GM21529 (cell line): ENCODE measurements around the gene LPCAT1.
"Not testable (repeated sequence)": the region's sequence is repeated elsewhere in the genome, so short reads cannot be mapped to it uniquely, and the experiment has no call there.

Source experiments
- ATAC-seq: cut with Tn5 transposase; IDR thresholded peaks from one replicate; pipeline ENCODE4 v1.9.1; 2021; ENCODE audit not compliant: unreplicated experiment

LPCAT1 gene

DNA sequence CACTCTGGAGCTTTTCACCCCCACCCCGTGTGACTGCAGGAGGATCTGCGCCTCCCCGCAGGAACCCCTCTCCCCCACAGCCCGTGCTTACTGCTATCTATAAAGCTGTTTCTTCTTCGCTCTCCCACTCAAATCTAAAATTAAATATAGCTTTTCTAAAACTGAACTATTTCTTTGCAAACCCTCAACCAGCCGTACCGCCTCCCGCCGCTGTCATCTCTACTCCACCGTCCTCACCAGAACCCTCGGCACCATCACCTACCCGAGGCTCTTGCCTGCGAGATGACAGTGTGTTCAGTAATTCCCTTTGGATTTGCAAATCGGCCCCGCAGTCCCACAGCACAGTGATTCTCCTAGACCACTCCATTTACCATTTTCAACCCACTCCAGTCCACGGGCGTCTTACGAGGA, 13.6 kb downstream of the LPCAT1 start:
- ATAC-seq = no peak

DNA sequence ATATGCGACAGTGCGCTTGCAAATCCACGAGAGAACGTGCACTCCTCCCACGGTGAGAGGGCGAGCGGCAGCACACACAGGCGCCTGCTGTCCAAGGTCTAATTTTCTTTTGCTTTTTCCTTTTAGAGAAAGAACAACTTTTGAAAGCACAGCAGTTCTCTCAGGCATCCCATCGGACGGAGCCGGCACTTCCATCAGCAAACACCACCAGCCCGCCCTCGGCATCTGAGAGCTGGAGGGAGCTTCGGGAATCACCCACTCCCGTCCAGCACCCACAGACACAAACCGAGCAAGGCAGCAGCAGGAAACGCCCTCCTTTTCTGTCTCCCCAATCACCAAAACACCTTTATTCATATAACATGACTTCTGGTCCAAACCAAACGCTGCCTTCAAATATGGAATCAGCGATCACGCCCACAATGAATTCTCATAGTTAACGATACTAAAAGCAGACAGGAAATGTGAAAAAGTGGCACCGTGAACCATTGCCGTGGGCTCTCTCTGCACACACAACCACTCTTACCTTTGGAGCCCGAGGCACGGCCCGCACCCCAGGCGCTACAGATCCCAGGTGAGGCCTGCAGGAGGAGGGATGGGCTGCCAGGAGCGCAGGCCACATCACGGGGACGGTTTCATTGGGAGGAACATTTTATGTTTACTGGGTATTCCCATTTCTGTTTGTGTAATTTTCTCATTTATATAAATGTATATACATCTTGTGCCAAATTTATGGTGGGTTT, 14.2 kb downstream of the LPCAT1 start:
- ATAC-seq = no peak

DNA sequence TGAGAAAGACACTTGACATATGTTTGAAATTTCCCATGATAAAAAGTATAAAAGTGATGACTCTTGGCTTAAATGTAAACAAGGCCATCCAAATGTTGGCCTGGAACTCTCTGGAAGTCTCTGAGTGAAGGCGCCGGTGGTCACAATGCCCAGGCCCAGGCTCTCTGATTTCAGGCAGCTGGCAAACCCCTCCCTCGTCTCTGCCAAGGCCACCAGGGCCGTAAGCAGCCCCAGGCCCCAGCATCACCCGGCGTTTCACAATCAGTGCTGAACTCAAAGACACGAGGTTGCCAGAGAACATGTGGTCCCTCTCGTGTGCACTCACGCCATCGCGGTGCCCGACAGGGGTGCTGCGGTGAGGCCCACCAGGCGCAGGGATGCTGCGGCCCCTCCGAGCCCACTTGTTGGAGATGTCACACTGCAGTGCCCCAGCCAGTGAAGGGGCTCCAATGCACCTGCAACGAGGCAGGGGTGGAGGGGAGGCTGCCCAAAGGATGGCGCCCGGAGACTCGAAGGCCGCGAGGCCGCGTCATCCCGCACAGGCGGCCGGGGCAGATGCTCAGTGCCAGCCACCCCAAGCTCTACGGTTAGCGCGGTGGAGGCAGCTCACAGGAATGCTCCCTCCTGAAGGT, 15.0 kb downstream of the LPCAT1 start:
- ATAC-seq = no peak

DNA sequence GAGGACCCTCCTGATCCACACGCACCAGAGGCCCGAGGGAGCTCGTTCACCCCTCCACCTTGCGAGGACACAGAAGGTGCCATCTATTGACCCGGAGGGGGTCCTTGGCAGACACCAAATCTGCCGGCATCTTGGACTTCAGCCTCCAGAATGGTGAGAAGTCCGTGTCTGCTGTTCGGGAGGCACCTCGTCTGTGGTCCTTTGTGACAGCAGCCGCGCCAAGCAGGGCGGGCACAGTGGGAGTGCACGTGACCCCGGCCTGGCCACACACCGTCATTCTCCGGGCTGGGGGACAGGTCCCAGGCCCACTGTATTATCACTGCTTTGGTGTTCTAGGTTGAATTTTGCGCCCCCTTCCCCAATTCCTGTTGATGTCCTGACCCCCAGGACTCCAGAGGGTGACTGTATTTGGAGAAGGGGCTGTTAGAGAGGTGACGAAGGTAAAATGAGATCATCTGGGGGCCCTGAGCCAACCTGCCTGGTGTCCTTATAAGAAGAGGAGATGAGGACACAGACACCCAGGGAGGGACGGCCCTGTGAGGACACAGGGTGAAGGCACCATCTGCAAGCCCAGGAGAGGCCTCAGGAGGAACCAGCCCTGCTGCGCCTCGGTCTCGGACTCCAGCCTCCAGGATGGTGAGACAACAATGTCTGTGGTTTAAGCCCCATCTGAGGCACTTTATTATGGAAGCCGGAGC, 15.7 kb downstream of the LPCAT1 start:
- ATAC-seq = no peak

DNA sequence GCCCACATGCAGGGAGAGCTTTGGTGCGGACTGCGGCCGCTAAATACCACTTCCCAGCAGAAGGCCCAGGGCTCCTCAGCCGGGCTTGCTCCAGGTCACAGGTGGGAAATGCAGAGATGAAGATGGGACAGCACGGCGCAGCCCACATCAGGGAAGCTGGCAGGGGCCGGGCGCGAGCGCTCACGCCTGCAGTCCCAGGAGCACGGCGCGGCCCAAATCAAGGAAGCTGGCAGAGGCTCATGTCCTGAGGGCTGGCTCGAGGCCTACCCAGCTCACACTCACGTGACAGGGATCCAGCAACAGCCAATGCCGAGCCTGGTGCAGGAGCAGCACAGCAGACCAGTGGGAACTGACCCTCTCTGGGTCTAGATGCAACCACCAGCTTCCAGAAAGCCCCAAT, 16.3 kb downstream of the LPCAT1 start:
- no peak for ATAC-seq

DNA sequence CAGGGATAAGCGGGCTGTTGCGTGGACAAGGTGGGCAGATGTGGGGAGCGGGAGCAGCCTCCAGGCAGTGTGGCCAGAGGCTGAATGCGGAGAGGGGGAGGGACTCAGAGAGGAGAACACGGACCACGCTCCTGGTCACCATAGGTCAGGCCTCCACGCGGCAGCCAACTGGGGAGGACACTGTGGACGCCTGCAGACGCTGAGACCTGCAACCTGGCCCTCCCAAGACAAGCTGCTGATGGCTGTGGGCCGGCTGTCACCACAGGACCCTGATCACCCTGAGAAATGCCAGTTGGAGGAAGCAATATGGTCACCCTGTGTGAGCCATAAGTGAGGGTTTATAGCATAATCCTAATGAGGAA, 16.8 kb downstream of the LPCAT1 start:
- ATAC-seq = no peak

DNA sequence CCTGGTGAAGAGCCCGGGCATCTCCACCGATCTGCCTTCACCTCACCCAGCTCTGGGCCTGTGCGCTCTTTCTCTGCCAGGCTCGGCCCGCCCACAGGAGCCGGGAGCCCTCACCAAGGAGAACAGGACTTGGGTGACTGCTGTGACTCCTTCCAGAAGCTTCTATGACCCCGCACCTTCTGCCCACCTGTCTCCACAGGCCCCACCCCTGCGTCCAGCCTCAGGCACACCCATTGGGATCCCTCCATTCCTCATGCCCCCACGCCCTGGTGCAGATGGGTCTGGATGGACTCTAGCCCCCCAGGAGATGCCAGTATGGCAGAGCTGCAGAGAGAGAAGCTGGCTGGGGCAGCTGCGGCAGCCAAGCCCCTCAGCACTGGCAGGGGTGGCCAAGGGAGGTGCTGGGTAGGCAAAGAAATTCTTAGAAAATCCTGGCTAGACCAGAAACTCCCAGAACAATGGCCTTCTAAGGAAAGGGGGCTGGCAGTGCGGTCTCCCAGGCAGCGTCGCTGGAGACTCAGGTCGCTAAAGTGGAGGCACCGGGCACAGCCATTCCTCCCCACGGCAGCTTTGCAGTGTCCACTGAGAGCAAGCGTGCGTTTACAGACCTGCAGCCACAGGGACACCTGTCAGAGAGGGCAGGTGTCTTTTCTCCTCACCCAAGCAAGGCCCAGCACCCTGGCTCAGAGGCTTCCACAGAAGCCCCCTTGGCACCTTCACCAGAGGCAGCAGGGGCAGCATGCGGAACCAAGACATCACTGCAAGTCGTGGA, 17.3 kb downstream of the LPCAT1 start:
- ATAC-seq = no peak

DNA sequence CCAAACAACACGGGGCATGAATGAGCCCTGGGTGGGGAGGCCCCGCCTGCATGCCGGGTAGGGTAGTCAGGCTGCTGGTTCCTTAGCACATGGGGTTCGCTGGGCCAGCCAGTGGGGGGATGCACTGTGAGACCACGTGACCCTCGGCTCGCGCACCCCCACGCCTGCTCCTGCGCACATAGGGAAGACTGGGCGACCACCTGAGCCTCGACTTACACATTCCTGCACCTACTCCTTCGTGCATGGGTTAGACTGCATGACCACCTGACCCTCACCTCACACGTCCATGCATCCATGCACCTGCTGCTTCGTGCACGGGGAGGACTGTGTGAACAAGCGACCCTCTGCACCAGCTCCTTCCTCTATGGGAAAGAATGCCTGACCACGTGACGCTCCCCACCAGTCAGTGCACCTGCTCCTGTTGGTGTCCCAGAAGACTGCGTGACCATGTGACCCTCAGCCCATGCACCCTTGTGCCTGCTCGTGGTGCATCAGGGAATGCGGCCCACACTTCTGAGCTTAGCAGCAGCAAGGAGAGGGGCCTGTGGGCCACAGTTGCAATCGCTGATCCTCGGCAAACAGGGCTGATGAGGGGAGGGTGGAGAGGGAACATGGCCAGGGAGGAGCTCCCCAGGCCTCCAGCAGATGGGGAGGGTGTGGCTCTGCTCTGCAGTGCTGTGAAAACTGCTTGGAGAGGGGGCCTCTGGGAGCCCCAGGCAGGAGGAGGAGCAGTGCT, 18.1 kb downstream of the LPCAT1 start:
- ATAC-seq = no peak

DNA sequence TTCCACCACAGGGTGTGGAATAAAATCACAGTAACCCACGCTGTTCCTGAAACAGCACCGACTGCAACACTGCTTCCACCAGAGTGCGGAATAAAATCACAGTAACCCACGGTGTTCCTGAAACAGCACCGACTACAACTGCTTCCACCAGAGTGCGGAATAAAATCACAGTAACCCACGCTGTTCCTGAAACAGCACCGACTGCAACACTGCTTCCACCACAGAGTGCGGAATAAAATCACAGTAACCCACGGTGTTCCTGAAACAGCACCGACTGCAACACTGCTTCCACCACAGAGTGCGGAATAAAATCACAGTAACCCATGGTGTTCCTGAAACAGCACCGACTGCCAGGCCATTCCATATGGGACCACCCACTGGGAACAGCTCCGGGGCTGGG, 18.7 kb downstream of the LPCAT1 start:
- ATAC-seq = not testable (repeated sequence)

DNA sequence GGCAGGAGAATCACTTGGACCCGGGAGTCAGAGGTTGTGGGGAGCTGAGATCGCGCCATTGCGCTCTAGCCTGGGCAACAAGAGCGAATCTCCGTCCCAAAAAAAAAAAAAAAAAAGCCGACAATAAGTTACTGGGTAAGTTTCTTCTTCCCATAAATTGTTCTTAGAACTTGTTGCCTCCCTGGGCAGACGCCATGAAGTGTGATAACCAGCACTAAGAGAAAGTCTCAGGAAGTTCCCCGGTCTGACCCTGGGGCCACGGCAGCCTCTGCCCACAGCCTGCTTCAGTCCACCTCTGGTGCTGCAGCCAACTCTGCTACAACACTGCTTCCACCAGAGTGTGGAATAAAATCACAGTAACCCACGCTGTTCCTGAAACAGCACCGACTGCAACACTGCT, 19.1 kb downstream of the LPCAT1 start:
- ATAC-seq = no peak

DNA sequence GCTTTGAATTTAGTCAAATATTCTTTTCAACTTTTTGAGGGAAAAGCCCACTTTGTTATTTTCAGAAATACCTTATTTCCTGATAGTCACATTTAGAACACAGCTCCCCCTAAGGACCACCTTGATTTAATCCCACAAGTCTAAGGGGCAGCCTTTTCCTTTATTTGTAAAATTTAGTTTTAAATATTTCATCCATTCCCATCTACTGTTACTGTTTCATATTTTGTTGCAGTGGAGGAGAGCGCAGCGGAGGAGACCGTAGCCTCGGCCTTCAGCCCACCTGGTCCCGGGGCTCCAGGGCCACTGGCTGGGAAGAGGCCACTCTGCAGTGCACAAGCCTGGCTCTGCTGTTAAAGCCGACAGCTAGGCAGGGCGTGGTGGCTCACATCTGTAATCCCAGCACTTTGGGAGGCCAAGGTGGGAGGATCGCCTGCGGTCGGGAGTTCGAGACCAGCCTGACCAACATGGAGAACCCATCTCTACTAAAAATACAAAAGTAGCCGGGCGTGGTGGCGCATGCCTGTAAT, 19.6 kb downstream of the LPCAT1 start:
- ATAC-seq = no peak

DNA sequence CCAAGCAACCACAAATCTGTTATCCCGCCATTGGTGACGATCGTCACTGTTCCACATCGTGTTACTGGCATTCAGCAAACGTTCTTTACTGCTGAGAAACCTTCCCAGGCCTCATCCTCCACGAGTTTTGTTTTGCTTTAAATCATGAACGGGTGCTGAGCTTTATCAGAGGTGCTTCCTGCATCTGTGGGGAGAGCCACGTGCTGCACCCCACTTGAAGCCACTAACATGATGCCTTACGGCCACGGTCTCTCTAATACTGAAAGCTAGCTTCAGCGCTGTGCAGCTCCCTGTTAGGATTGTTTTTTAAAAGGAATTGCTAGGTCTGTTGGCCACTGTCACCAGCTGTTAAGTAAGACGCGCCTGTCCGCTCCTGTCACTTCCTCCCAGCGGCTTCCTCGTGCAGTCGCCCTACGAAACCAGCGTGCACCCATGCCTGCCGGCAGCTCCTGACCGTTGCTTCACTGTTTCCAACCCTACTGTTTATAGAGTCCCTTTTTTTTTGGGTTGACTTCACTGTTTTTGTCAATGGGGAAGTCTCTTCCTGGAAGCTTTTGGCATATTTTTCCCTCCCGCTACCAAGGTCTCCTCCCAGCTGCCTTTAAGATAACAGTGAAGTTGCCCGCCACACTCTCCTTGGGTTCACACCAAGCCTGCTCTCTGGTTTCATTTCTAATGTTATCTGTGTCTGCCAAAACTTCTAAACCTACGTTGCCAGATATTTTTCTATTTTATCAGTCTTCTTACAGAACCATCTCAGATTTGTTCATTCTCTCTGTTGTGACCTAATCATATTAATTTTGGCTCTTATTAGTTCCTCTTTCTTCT, 20.3 kb downstream of the LPCAT1 start:
- peak; percentile 28 for ATAC-seq

DNA sequence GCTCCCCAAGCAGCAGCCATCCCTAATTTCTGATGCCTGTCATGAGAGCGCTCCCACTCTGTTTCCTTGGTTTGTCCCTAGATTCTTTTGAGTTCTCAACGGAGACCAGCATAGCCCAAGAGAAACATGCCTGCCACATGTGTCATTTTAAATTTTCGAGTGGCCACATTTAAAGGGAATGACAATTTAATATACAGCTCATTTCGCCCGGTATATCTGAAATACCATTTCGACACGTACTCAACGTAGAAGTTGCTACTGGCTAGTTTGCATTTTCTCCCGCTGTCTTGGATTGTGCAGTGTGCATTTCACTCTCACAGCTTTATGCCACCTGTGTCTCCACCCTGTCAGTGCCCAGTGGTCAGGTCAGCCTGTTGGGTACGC, 21.0 kb downstream of the LPCAT1 start:
- ATAC-seq = no peak

DNA sequence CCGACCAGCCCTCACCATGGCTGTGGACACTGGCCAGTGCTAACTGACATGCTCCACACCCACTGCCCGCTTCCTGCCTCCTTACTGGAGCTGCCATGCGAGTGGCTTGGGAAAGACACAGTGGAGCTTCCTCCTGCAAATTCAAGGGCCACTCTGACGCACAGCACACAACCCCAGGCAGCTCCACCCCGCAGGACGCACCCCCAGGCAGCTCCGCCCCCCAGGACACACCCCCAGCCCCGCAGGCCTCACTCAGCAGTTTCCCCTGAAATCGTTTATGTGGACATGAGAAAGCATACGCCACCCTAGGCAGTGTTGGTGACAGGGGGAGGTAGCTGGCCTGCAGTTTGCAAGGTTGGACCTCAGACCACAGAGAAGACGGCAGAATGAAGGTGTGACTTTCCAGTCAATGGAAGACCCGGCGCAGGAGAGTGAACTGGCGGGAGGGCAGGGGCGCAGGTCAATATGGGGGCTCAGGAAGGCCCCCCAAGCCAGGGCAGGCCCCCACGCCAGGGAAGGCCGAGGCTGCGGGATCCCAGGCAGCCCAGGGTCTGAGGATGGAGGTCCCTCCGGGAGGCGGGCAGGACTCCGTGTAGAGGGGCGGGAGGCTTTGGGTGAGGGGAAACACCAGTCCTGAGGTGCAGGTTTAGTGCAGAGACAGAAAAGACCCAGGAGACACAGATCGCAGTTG, 21.6 kb downstream of the LPCAT1 start:
- ATAC-seq = peak; percentile 11

DNA sequence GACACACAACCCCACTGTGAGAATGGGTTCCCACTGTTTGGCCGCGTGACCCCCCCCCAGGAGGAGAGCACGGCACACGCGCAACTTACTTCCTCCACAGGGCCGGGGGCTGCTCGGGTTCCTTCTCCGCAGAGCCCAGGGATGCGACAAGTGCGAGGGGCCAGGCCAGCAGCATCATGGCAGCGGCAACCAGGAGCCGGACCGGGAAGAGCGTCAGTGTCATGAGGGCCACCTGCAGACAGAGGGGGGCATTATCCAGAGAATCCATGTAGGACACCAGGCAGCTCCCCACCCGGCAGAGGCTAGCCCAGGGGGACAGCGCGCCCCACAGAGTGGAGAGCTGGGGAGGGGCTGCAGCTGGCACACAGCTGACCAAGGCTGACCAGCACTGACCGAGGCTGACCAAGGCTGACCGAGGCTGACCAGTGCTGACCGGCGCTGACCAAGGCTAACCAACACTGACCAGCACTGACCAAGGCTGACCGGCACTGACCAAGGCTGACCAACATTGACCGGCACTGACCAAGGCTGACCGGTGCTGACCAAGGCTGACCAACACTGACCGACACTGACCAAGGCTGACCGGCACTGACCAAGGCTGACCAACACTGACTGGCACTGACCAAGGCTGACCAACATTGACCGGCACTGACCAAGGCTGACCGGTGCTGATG, 22.3 kb downstream of the LPCAT1 start:
- no peak for ATAC-seq

DNA sequence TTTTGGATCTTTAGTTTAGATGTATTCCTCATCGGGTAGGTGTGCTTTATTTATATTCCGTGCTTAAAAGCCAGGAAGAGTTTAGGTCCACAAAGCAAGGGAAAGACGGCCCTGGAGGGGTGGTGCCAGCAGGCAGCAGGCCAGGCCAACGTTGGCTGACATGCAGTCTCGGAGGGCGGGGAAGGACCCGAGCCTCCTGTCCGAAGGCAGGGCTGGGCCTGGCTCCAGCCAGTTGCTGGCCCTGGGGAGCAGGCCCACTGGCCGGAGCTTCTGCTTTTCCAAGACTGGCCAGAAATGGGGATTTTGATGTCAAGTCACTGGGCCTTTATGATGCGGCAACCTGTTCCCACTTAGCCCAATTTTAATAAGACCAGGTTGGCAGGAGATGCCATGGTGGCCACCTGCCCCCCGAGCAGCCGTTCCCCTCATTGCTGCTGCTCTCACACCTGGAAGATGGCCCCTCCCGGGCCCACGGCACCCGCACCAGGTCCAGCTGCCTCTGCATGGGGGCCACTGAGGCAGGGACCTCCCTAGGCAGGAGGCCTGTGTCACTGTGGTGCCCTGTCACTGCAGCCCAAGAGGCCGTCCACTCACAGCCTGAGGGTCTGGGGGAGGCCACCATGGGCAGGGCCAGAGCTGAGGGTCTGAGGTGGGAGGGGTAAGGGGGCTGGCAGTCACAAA, 23.2 kb downstream of the LPCAT1 start:
- ATAC-seq = no peak

DNA sequence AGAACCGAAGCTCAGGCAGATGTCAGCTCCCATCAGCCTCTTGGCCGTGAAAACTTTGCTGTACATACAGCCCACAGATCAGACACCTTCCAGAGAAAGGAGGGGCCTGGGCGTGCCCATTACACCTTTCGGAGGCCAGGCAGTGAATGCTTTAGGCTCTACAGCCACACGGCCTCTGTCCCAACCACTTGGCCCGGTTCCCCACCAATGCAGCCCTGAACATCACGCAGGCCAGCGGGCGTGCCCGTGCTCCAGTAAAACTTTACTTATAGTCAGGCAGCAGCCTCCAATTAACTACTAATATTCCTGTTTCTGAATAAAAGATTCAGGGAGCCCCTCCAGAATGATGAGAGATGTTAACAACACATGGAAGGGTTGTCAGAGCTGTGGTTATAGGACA, 23.9 kb downstream of the LPCAT1 start:
- no peak for ATAC-seq
